ENCODE results near the gene P2RX7. TPM values are rescaled to one million over a fixed set of nuclear protein-coding genes. Genes with fewer than 3 reads are reported as not detected.
"Not testable (repeated sequence)": the region's sequence is repeated elsewhere in the genome, so short reads cannot be mapped to it uniquely, and the experiment has no call there.

P2RX7 gene
- total and polyA plus RNA-seq, 9 of the 15 experiments (the other 6 are each of a cell fraction or from before 2014, with no cell fraction given): 0.04 to 0.65 (median 0.30) TPM

GRCh38 chr12:121229826-121230537, 97.3 kb downstream of the P2RX7 start (continued):
- TF ChIP-seq, protein P1, sequence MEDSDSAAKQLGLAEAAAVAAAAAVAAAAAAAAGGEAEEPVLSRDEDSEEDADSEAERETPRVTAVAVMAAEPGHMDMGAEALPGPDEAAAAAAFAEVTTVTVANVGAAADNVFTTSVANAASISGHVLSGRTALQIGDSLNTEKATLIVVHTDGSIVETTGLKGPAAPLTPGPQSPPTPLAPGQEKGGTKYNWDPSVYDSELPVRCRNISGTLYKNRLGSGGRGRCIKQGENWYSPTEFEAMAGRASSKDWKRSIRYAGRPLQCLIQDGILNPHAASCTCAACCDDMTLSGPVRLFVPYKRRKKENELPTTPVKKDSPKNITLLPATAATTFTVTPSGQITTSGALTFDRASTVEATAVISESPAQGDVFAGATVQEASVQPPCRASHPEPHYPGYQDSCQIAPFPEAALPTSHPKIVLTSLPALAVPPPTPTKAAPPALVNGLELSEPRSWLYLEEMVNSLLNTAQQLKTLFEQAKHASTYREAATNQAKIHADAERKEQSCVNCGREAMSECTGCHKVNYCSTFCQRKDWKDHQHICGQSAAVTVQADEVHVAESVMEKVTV (CRISPR knock-in tag; IDR thresholded peaks at IDR 0.05): peak; percentile 69
- TF ChIP-seq NUFIP1 (IDR thresholded peaks at IDR 0.05; ENCODE audit: partially characterized antibody): peak; percentile 20
- 0 out of 2 replicates have a peak, but pooled peaks have one; percentile 22 for TF ChIP-seq JUND (IDR thresholded peaks at IDR 0.05; ENCODE audit: borderline replicate concordance, low read depth, low read length)
- TF ChIP-seq JUND (tag; IDR thresholded peaks at IDR 0.05; ENCODE audit: borderline replicate concordance, low read depth, low read length): not testable (repeated sequence)
- peak; percentile 65 for TF ChIP-seq STAG1 (CRISPR knock-in tag; IDR thresholded peaks at IDR 0.05; ENCODE audit: borderline replicate concordance)
- TF ChIP-seq NBN (IDR thresholded peaks at IDR 0.05; ENCODE audit: low read depth): 0 out of 2 replicates have a peak, but pooled peaks have one; percentile 16
- 0 out of 2 replicates have a peak, but pooled peaks have one; percentile 30 for TF ChIP-seq SOX6 (IDR thresholded peaks at IDR 0.05)
- TF ChIP-seq ARID1B (IDR thresholded peaks at IDR 0.05): 0 out of 2 replicates have a peak, but pooled peaks have one; percentile 22
- peak; percentile 13 for TF ChIP-seq DACH1 (IDR thresholded peaks at IDR 0.05; ENCODE audit: partially characterized antibody)
- 0 out of 2 replicates have a peak, but pooled peaks have one; percentile 6 for TF ChIP-seq ATF7 (IDR thresholded peaks at IDR 0.05)
- 0 out of 2 replicates have a peak, but pooled peaks have one; percentile 2 for TF ChIP-seq POLR2G (IDR thresholded peaks at IDR 0.05; ENCODE audit: low read depth, low read length)
- peak; percentile 14; the same call in 1 of the 2 replicates for TF ChIP-seq TFAP4 (CRISPR knock-in tag; IDR thresholded peaks at IDR 0.05; ENCODE audit: borderline replicate concordance)
- TF ChIP-seq, protein P2, sequence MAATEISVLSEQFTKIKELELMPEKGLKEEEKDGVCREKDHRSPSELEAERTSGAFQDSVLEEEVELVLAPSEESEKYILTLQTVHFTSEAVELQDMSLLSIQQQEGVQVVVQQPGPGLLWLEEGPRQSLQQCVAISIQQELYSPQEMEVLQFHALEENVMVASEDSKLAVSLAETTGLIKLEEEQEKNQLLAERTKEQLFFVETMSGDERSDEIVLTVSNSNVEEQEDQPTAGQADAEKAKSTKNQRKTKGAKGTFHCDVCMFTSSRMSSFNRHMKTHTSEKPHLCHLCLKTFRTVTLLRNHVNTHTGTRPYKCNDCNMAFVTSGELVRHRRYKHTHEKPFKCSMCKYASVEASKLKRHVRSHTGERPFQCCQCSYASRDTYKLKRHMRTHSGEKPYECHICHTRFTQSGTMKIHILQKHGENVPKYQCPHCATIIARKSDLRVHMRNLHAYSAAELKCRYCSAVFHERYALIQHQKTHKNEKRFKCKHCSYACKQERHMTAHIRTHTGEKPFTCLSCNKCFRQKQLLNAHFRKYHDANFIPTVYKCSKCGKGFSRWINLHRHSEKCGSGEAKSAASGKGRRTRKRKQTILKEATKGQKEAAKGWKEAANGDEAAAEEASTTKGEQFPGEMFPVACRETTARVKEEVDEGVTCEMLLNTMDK (IDR thresholded peaks at IDR 0.05; ENCODE audit: borderline replicate concordance, insufficient read depth, low read depth, low read length, poor library complexity, severe bottlenecking): peak; percentile 78
